Endothelial cell of umbilical vein (primary cell): ENCODE data around the gene POU2AF1. TPM values are rescaled to one million over a fixed set of nuclear protein-coding genes. Genes with fewer than 3 reads are reported as not detected.

Source experiments
- BruUV-seq: library from RNA; stranded (reverse); fragments of 400-500 nt; replicated peaks from 2 replicates; lab custom pipeline; 2021; lab: Mats Ljungman, UMichigan
- CTCF ChIA-PET: fragments of 300-600, 350-600 bp; sonication (Branson Sonifier 250); formaldehyde crosslinking; loops from one replicate; lab custom pipeline; 2021; ENCODE audit warnings: antibody characterized with exemption, inconsistent platforms; lab: Charles Lee
- POLR2A ChIA-PET: fragments of 300-600, 350-600 bp; sonication (Branson Sonifier 250); formaldehyde crosslinking; loops from one replicate; lab custom pipeline; 2021; ENCODE audit warnings: antibody characterized with exemption, inconsistent platforms; lab: Charles Lee
- DNase-seq: peaks from one replicate; pipeline ENCODE4 v3.0.0-alpha.2; 2011; ENCODE audit warnings: low read depth, low spot score
- FAIRE-seq: peaks from 2 replicates; lab custom pipeline; 2011; peaks lifted over from hg19 to GRCh38; lab: Jason Lieb, UNC
- H2AFZ ChIP-seq: 2 replicates; pipeline ENCODE4 v1.6.0; 2012; ENCODE audit warnings: low read depth, low read length, control low read depth, inconsistent platforms
- H3K27ac ChIP-seq: 2 replicates; pipeline ENCODE4 v1.5.1; 2011; ENCODE audit warnings: low read depth, mild to moderate bottlenecking, control low read depth, low read length, moderate library complexity; ENCODE audit not compliant: insufficient read depth
- H3K27me3 ChIP-seq, 2 experiments: 2 replicates each; pipeline versions ENCODE4 v1.6.0 to v1.6.1; 2011; ENCODE audit warnings: low read length in 2 of 2, mixed read lengths in 1 of 2; ENCODE audit not compliant: control insufficient read depth in 2 of 2, insufficient read depth in 2 of 2
- H3K36me3 ChIP-seq, 2 experiments: 2 replicates in 1 of 2; 3 replicates in 1 of 2; pipeline ENCODE4 v1.5.1; 2011; ENCODE audit warnings: low read length in 2 of 2, mild to moderate bottlenecking in 1 of 2, moderate library complexity in 1 of 2; ENCODE audit not compliant: control insufficient read depth in 2 of 2, insufficient read depth in 2 of 2; ENCODE audit errors: extremely low read depth in 1 of 2
- H3K4me1 ChIP-seq: 3 replicates; pipeline ENCODE4 v1.5.1; 2011; ENCODE audit warnings: mild to moderate bottlenecking, low read length; ENCODE audit not compliant: control insufficient read depth, insufficient read depth; ENCODE audit errors: extremely low read depth
- H3K4me2 ChIP-seq: 2 replicates; pipeline ENCODE4 v1.6.1; 2011; ENCODE audit warnings: low read length, control low read depth, mixed read lengths; ENCODE audit not compliant: insufficient read depth
- H3K4me3 ChIP-seq, 3 experiments: fragments of 200-600 bp in 1 of 3; sonication (generic), shearing (Covaris generic) in 1 of 3; replicated peaks in 1 of 3; 2 replicates each; pipeline ENCODE4 v1.5.1; 2011 to 2016; ENCODE audit warnings: control low read depth in 3 of 3, low read length in 3 of 3, mild to moderate bottlenecking in 2 of 3, inconsistent platforms in 1 of 3, low read depth in 1 of 3, moderate library complexity in 1 of 3; ENCODE audit not compliant: insufficient read depth in 1 of 3
- H3K79me2 ChIP-seq: 2 replicates; pipeline ENCODE4 v1.6.0; 2012; ENCODE audit warnings: low read length, inconsistent platforms; ENCODE audit not compliant: control insufficient read depth, insufficient read depth
- H3K9ac ChIP-seq: replicated peaks from 2 replicates; pipeline ENCODE3; 2011; ENCODE audit warnings: low read length, control low read depth; ENCODE audit not compliant: insufficient read depth; ENCODE audit errors: extremely low read depth
- H3K9me1 ChIP-seq: replicated peaks from 3 replicates; pipeline ENCODE4 v1.6.0; 2011; ENCODE audit warnings: mild to moderate bottlenecking, low read length; ENCODE audit not compliant: control insufficient read depth, insufficient read depth; ENCODE audit errors: extremely low read depth
- H3K9me3 ChIP-seq: replicated peaks from 2 replicates; pipeline ENCODE4 v1.5.1; 2012; ENCODE audit warnings: low read length, inconsistent platforms; ENCODE audit not compliant: control insufficient read depth, insufficient read depth
- H4K20me1 ChIP-seq: replicated peaks from 2 replicates; pipeline ENCODE3; 2011; ENCODE audit warnings: mild to moderate bottlenecking, low read length; ENCODE audit not compliant: control insufficient read depth, insufficient read depth; ENCODE audit errors: extremely low read depth
- CTCF ChIP-seq, 2 donors: IDR thresholded peaks; 1 replicate in 1 of 2; 2 replicates in 1 of 2; pipeline ENCODE4 v1.5.1; 2011; ENCODE audit warnings: low read length in 2 of 2, mild to moderate bottlenecking in 2 of 2, moderate library complexity in 2 of 2, control low read depth in 1 of 2, inconsistent platforms in 1 of 2, low read depth in 1 of 2; ENCODE audit not compliant: insufficient read depth in 1 of 2; ENCODE audit errors: extremely low read depth in 1 of 2
- FOS ChIP-seq: IDR thresholded peaks from 2 replicates; pipeline ENCODE4 v1.6.1; 2011; ENCODE audit warnings: mild to moderate bottlenecking, low read length, moderate library complexity, borderline replicate concordance; ENCODE audit not compliant: insufficient read depth
- GATA2 ChIP-seq: IDR thresholded peaks from 2 replicates; pipeline ENCODE4 v1.7.0; 2011; ENCODE audit warnings: low read depth, mild to moderate bottlenecking, moderate library complexity, mixed read lengths, low read length; ENCODE audit not compliant: insufficient read length, insufficient read depth
- JUN ChIP-seq: IDR thresholded peaks from 2 replicates; pipeline ENCODE4 v1.6.1; 2011; ENCODE audit warnings: borderline replicate concordance, low read depth; ENCODE audit not compliant: insufficient read length, insufficient read depth
- POLR2AphosphoS5 ChIP-seq: IDR thresholded peaks from 2 replicates; pipeline ENCODE4 v1.6.1; 2012; ENCODE audit warnings: low read depth, mild to moderate bottlenecking, control low read depth, low read length, moderate library complexity; ENCODE audit not compliant: insufficient read depth
- dilution Hi-C: fragments of 300-500 bp; cut with MboI; formaldehyde crosslinking; loops from one replicate; pipeline ENCODE4 v1.15.0; 2019; ENCODE audit warnings: low sequenced_read_pairs; ENCODE audit not compliant: extremely low pct_ligation_motif_present
- intact Hi-C: fragments of 100-400 bp; cut with micrococcal nuclease; formaldehyde crosslinking; loops from one replicate; pipeline ENCODE4 v1.10.0; 2022
- polyA plus RNA-seq, 4 experiments: library from polyadenylated mRNA; depleted of rRNA in 3 of 4; stranded (reverse) in 3 of 4; unstranded in 1 of 4; fragments of >200 nt; gene quantifications; 2 replicates each; pipeline versions ENCODE4 v1.2.1 to v1.2.3, GENCODE V29; 2011 to 2012; ENCODE audit warnings: missing spikeins in 1 of 4
- total RNA-seq: library from RNA; stranded (reverse); gene quantifications from 2 replicates; pipeline ENCODE4 v1.2.3, GENCODE V29; 2021

The POU2AF1 gene
- total and polyA plus RNA-seq, 2 donors (not counting 3 experiments of a cell fraction or from before 2014, with no cell fraction given), result not detected

- FAIRE-seq (no peak), DNase-seq (no peak)
- H3K27ac ChIP-seq, result no peak overlapping the region
- H3K36me3 ChIP-seq, result no peaks in the 10 kb centered on the region
- ChIA-PET POLR2A (no interaction called here), CTCF (no interaction called here)
- no peaks in the 10 kb centered on the region for H3K4me1 ChIP-seq
- BruUV-seq, result no TSS peak
- H3K9ac ChIP-seq, result no peak overlapping the region
- dilution Hi-C loops, result no loop called here
- no peaks in the 10 kb centered on the region for H3K27me3 ChIP-seq
- intact Hi-C loops, result no loop called here
- no peaks in the 10 kb centered on the region for H3K79me2 ChIP-seq
- no peaks in the 10 kb centered on the region for H4K20me1 ChIP-seq
- H3K4me3 ChIP-seq, result no peak overlapping the region
- no peaks in the 10 kb centered on the region for H3K9me1 ChIP-seq
- H3K9me3 ChIP-seq, result no peaks in the 10 kb centered on the region
- H2AFZ ChIP-seq, result no peak overlapping the region
- TF ChIP-seq GATA2 (no peak), POLR2AphosphoS5 (no peak), FOS (no peak), CTCF (IDR thresholded peaks at IDR 0.05; ENCODE audit: extremely low read depth in 1 of 2, insufficient read depth in 1 of 2, low read depth in 1 of 2, low read length in 2 of 2) (no peak), JUN (no peak)
- H3K4me2 ChIP-seq, result no peak overlapping the region
Observed at GRCh38 chr11:111322534-111322933, 56.5 kb downstream of the POU2AF1 start.
